ENCODE measurements around the gene MCF2L.
"Not testable (repeated sequence)": the region's sequence is repeated elsewhere in the genome, so short reads cannot be mapped to it uniquely, and the experiment has no call there.

Gene MCF2L

DNA sequence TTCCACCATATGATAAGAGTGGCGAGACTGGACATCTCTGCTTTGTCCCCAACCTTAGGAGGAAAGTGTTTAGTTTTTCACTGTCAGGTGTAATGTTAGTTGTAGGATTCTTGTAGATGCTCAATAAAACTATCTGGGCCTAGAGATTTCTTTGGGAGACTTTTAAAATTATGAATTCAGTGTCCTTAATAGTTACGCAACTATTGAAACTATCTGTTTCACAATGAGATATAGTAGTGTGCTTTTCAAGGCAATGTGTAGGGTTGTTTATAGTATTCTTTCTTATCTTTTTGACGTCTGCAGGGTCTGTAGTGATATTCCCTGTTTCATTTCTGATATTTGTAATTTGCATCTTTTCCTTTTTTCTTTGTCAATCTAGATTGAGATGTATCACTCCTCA lies 103.4 kb downstream of the MCF2L start:
- Mint-ChIP-seq H3K4me1 (no peaks in the 10 kb centered on the region), H3K4me3 (no peak overlapping the region), H3K27ac (no peak overlapping the region), H3K9me3 (no peaks in the 10 kb centered on the region), H3K27me3 (no peaks in the 10 kb centered on the region)
- no peak for ATAC-seq
- no peak for DNase-seq

DNA sequence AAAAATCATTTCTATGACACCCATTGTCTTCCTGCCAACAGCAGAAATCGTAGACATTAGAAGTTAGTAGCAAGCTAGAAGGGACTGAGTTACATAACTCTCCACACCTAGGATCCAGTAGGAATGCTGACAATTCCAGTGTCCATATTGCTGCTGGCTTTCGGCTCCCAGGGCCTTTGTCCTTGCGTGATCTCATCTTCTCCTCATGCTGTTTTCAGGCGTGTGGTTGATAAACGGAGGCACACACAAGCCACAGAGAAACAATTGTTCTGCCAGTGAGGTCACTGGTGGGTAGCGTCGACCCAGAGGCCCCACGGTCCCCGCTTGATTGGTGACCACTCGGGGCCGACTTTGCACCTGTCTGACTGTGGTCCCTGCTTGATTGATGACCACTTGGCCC lies 104.9 kb downstream of the MCF2L start:
- no peaks in the 10 kb centered on the region for H3K9me3 Mint-ChIP-seq
- no peak overlapping the region for H3K4me3 Mint-ChIP-seq
- ATAC-seq, result no peak
- H3K27ac Mint-ChIP-seq, result no peak overlapping the region
- H3K27me3 Mint-ChIP-seq, result no peaks in the 10 kb centered on the region
- no peak for DNase-seq
- H3K4me1 Mint-ChIP-seq, result no peaks in the 10 kb centered on the region

DNA sequence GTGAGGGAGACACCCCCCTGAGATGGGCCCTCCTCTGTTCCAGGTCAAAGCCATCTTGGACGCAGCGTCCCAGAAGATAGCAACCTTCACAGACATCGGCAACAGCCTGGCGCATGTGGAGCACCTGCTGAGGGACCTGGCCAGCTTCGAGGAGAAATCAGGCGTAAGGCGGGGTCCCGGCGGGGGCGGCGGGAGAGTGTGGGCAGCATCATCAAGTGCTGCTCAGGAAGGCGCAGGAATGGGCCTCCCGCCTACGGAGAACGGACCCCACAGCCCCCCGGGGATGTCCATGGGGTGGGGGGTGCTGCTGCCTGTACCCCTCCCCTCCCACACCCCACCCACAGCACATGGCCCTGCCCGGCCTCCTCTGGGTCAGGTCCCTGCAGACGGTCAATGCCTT lies 105.4 kb downstream of the MCF2L start:
- Mint-ChIP-seq H3K4me1 (no peaks in the 10 kb centered on the region), H3K9me3 (no peaks in the 10 kb centered on the region), H3K27ac (no peak overlapping the region), H3K4me3 (no peak overlapping the region), H3K27me3 (no peaks in the 10 kb centered on the region)
- peak; percentile 32 for ATAC-seq
- DNase-seq, result no peak

DNA sequence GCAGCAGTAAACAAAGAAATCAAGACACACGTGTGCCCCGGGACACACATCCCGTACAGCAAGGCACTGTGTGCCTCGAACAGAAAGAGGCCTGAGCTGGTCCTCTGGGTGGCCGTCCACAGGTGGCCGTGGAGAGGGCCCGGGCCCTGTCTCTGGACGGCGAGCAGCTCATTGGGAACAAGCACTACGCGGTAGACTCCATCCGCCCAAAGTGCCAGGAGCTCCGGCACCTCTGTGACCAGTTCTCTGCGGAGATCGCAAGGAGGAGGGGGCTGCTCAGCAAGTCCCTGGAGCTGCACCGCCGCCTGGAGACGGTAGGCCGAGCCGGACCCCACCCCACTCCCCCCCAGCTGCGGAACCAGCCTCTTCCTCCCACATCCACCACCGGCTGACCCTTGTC lies 105.9 kb downstream of the MCF2L start:
- Mint-ChIP-seq H3K4me3 (no peak overlapping the region), H3K9me3 (no peaks in the 10 kb centered on the region), H3K4me1 (no peaks in the 10 kb centered on the region), H3K27me3 (no peaks in the 10 kb centered on the region), H3K27ac (no peak overlapping the region)
- ATAC-seq (peak; percentile 10), DNase-seq (no peak)

DNA sequence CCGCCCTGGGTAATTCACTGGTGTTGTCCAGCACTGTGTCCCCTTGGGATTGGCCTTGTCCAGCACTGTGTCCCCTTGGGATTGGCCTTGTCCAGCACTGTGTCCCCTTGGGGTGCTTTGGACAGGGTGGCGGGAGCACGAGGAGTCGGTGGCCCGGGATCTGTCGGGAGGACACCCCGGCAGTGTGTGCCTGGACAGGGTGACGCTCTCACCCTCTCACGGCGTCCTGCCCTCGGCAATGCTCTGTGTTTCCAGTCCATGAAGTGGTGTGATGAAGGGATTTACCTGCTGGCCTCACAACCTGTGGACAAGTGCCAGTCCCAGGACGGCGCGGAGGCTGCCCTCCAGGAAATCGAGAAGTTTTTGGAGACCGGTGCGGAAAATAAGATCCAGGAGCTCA lies 106.7 kb downstream of the MCF2L start:
- no peak for ATAC-seq
- H3K27ac Mint-ChIP-seq, result no peak overlapping the region
- H3K27me3 Mint-ChIP-seq, result no peaks in the 10 kb centered on the region
- H3K4me3 Mint-ChIP-seq, result no peak overlapping the region
- DNase-seq, result no peak
- H3K9me3 Mint-ChIP-seq, result no peaks in the 10 kb centered on the region
- H3K4me1 Mint-ChIP-seq, result no peaks in the 10 kb centered on the region

DNA sequence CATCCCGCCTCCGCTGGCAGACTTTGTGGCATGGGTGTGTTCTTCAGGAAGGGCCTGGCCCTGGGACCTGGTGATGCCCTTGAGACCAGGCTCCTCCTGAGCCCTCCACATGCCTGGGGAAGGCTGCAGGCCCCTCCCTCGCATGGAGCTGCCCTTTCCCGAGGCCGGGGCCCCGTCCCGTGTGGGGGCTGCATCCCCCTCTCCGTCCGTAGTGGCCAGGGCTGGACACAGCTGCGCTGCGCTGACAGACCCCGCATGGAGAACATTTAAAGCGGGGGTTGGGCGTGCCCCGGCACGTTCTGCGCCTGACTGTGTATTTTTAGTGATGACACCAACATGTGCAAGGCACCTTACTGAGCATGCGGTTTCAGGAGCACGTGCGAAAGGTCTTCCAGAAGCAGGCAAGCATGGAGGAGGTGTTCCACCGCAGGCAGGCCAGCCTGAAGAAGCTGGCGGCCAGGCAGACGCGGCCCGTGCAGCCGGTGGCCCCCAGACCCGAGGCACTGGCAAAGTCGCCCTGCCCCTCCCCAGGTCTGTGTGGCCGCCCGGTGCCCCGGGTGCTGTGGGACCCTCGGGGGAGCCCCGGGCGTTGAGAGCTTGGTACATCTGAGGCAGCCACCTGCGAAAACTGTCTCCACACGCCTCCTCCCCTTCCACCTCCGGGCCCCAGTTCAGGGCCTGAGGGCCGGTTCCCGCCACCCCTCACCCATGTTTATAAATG lies 107.8 kb downstream of the MCF2L start:
- ATAC-seq (peak; percentile 51), DNase-seq (no peak)
- no peak overlapping the region for H3K4me3 Mint-ChIP-seq
- H3K4me1 Mint-ChIP-seq, result no peaks in the 10 kb centered on the region
- no peak overlapping the region for H3K27ac Mint-ChIP-seq
- no peaks in the 10 kb centered on the region for H3K27me3 Mint-ChIP-seq
- H3K9me3 Mint-ChIP-seq, result no peaks in the 10 kb centered on the region

DNA sequence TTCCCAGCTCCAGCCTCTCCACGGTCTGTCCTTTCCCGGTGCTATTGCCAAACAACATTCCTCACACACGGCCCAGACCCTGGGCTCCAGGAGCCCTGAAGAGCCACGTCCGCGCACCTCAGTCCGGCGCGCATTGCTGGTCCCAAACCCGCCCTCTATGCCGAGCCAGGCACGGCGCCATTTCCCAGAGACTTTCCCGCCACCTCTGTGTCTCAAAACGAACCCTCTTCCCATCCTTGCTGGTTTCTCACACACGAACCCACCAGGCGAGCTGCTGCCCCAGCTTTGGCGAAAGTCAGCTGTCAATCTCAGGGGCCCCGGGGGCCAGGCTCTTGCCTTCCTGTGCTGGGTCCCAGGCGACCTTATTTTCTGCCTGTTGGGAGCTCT lies 108.5 kb downstream of the MCF2L start:
- no peaks in the 10 kb centered on the region for H3K4me1 Mint-ChIP-seq
- no peaks in the 10 kb centered on the region for H3K9me3 Mint-ChIP-seq
- no peak for ATAC-seq
- H3K27ac Mint-ChIP-seq, result peak overlapping the region in 1 of 2 donors; percentile 83
- no peaks in the 10 kb centered on the region for H3K27me3 Mint-ChIP-seq
- no peak for DNase-seq
- no peak overlapping the region for H3K4me3 Mint-ChIP-seq

DNA sequence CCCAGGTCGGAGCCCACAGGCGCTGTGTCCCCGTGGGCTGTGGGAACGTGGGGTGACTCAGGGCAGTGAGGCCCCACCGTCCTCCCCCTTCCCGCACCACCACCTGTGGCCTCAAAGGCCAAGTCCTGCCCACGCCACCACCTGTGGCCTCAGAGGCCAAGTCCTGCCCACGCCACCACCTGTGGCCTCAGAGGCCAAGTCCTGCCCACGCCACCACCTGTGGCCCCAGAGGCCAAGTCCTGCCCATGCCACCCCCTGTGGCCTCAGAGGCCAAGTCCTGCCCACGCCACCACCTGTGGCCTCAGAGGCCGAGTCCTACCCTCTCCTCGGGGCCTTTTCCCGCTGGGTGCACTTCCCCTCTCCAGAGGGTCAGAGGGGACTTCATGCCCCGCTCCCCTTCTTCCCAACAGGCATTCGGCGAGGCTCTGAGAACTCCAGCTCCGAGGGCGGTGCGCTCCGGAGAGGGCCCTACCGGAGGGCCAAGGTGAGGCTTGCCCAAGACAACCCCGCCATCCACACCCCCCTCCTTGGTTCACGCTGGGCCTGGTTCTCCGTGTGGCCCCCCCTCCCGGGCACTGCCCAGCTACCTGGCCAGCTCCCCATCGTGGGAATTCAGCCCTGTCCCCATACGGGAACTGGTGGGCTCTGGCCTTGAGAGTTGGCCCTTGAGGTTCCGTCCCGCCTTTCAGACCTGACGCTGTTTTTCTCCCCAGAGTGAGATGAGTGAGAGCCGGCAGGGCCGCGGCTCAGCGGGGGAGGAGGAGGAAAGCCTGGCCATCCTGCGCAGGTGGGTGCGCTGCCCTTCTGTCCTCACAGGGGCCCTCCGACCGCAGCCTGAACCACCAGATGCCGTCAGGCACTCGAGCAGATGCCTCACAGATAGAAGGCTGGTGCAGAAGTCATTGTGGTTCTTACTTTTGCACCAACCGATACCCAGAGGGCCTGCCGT lies 109.2 kb downstream of the MCF2L start:
- Mint-ChIP-seq H3K27me3 (no peaks in the 10 kb centered on the region), H3K4me3 (no peak overlapping the region), H3K4me1 (no peaks in the 10 kb centered on the region), H3K27ac (peak overlapping the region in 1 of 2 donors; percentile 83), H3K9me3 (no peaks in the 10 kb centered on the region)
- ATAC-seq (no peak), DNase-seq (no peak)

DNA sequence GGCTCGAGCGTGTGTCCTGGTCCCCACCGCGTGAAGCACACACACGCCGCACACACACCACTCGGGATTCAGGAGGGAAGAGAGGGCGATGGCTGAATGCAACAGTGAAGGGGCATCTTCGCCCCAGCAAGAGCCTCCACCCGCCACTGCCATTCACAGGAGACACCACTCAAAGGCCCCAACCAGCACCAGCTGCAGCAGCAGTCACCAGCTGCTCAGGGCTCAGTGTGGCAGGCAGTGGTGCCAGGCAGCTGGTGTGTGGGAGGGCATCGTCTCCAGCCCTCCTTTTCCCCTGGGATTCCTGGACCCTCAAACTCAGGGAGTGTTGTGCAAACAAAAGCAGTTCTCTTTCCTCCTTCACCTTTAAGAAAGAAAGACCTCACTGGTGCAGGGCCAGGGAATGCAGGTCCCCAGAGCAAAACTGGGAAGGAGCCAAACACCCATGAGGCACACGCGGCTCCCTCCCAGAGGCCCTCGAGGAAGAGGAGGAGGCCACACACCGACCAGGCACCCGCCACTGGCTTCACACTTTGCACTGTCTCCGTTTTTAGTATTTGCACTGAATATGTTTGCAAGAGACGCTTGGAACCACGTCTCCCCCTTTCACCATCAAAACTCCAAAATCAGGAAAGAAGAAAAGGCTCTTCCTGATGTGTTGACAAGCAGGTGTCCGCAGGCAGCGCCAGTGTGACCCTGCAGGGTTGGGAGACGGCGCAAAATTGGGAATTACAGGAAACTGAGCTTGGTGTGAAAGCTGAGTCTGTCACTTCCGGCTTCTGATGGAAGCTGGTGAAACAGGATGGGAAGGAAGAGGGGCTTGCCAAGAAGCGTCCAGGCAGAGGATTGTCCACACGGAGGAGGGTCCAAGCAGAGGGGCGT lies 110.1 kb downstream of the MCF2L start:
- no peaks in the 10 kb centered on the region for H3K27me3 Mint-ChIP-seq
- no peak overlapping the region for H3K4me3 Mint-ChIP-seq
- no peaks in the 10 kb centered on the region for H3K9me3 Mint-ChIP-seq
- ATAC-seq (no peak), DNase-seq (no peak)
- H3K27ac Mint-ChIP-seq, result no peak overlapping the region
- H3K4me1 Mint-ChIP-seq, result no peaks in the 10 kb centered on the region

DNA sequence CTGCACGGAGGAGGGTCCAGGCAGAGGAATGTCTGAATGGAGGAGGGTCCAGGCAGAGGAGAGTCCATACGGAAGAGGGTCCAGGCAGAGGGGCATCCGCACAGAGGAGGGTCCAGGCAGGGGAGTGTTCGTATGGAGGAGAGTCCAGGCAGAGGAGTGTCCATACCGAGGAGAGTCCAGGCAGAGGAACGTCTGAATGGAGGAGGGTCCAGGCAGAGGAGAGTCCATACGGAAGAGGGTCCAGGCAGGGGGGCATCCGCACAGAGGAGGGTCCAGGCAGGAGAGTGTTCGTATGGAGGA lies 110.7 kb downstream of the MCF2L start:
- not testable (repeated sequence) for ATAC-seq, H3K27ac Mint-ChIP-seq, H3K27me3 Mint-ChIP-seq, H3K9me3 Mint-ChIP-seq, H3K4me1 Mint-ChIP-seq, DNase-seq, H3K4me3 Mint-ChIP-seq

DNA sequence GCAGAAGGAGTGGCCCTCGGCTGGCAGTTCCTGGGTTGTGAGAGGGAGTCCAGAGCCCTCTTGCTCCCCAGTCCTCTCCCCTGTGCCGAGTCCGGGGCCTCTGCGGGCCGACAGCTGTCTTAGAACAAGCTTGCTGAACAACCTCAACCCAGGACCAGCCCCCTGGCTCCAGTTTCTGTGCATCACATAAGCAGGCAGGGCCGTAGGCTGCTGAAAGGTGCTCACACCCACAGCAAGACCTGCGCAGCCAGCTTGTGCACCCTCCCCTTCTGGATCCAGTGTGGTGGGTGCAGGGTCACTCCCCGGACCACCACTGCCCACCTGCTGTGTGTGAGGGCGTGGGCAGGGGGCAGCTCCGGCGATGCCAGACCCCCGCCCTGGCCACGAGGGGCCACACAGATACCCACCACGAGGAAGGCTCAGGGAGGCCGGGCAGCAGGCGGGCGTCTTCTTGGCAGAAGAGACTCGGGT lies 111.4 kb downstream of the MCF2L start:
- DNase-seq (no peak), ATAC-seq (no peak)
- Mint-ChIP-seq H3K9me3 (no peaks in the 10 kb centered on the region), H3K4me1 (no peaks in the 10 kb centered on the region), H3K27ac (no peak overlapping the region), H3K27me3 (no peaks in the 10 kb centered on the region), H3K4me3 (no peak overlapping the region)

DNA sequence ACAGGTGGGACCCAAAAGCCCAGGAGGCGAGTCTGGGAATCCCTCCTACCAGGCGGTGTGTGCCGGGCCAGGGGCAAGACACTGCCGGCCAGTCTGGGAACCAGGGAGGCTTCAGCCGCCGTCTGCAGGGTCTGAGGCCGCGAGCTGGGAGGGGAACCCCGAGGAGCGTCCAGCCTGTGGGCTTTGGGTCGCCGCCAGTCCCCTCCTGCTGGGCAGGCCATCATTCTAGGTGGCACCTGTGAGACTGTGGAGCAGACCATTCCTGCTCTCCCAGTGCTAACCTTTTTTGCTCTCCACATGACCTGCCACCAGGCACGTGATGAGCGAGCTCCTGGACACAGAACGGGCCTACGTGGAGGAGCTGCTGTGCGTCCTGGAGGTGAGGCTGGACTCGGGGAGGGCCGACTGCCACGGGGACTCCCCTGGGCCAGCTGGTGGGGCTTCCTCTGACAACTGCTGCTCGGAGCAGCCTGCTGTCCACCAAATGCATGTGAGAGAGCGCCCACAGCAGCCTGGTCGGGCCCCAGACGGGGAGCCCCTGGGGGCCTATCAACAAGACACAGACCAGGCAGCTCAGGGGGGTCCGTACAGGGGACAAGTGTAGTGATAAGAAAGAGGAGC lies 112.0 kb downstream of the MCF2L start:
- no peak overlapping the region for H3K4me3 Mint-ChIP-seq
- DNase-seq, result no peak
- H3K27me3 Mint-ChIP-seq, result no peaks in the 10 kb centered on the region
- no peak for ATAC-seq
- H3K9me3 Mint-ChIP-seq, result no peaks in the 10 kb centered on the region
- no peaks in the 10 kb centered on the region for H3K4me1 Mint-ChIP-seq
- H3K27ac Mint-ChIP-seq, result no peak overlapping the region

DNA sequence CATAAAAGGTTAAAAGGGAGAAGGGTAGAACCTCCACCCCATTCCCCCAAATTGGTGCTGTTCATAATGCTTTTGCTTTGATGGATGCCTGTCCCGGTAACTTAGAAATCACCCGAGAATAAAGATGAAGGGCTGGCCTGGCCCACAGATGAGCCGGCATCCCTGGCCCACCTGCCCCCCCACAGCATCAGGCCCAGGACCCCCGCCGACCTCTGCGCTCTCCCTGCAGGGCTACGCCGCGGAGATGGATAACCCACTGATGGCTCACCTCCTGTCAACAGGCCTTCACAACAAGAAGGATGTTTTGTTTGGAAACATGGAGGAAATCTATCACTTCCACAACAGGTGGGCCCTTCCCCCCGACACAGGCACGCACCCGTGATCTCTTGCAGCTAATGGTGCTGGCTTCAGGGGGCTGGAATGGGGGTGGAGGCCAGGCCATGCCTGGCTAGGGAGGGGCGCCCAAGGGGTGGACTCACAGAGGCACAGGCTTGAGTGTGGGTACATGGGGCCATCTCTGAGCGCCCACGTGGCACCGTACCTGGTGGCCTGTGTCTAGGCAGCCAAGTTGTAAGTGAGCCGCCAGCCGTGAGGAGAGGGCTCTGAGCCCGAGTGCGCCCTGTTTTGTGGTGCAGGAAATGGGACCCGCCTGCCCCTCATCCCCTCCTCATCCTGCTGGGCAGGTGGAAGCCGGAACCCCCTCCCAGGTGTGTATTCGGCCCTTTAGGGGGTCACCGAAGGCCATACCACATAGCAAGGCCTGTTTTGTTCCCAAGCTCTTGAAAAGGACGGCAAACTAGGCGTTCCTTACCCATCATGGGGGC lies 113.4 kb downstream of the MCF2L start:
- DNase-seq (no peak), ATAC-seq (no peak)
- Mint-ChIP-seq H3K27me3 (no peaks in the 10 kb centered on the region), H3K9me3 (no peaks in the 10 kb centered on the region), H3K4me1 (no peaks in the 10 kb centered on the region), H3K27ac (no peak overlapping the region), H3K4me3 (no peak overlapping the region)

DNA sequence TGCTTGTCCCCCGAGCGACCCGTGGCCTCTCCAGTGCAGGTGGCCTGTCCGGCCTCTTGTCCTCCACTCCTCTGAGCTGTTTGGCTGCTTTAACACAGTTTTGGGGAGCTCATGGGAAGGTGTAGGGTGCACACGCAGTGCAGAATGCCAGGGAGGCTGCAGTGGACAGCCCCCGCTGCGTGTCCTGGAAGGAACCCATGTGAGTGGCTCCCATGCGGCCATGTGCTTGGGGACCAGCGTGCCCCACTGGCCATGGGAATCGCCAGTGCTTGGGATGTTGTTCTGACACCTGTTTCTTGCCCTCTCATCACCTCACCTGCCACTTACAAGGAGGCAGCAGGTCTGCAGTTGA lies 114.0 kb downstream of the MCF2L start:
- H3K4me1 Mint-ChIP-seq, result no peaks in the 10 kb centered on the region
- H3K27ac Mint-ChIP-seq, result no peak overlapping the region
- H3K4me3 Mint-ChIP-seq, result no peak overlapping the region
- no peak for DNase-seq
- H3K9me3 Mint-ChIP-seq, result no peaks in the 10 kb centered on the region
- no peaks in the 10 kb centered on the region for H3K27me3 Mint-ChIP-seq
- ATAC-seq, result no peak

All from stimulated activated naive CD8-positive, alpha-beta T cell treated with anti-CD3 and anti-CD28 coated beads, Interleukin-15, amount 100 ng/mL, for 72 hours (primary cell).